IPS DF 6.9 (cell line): ENCODE measurements around the gene FAM241A.
"Not testable (repeated sequence)": the region's sequence is repeated elsewhere in the genome, so short reads cannot be mapped to it uniquely, and the experiment has no call there.

Experiments used
- DNase-seq: peaks from one replicate; pipeline ENCODE4 v3.0.0-alpha.2; 2013; ENCODE audit warnings: low read depth, low spot score
- H3K27ac ChIP-seq: one replicate; pipeline ENCODE4 v1.5.1; 2013; ENCODE audit warnings: low read length, control low read depth
- H3K27me3 ChIP-seq: 2 replicates; pipeline ENCODE4 v1.6.1; 2013; ENCODE audit warnings: mild to moderate bottlenecking, low read length; ENCODE audit not compliant: control insufficient read depth, insufficient read depth
- H3K36me3 ChIP-seq: 2 replicates; pipeline ENCODE4 v1.6.1; 2013; ENCODE audit warnings: low read length; ENCODE audit not compliant: control insufficient read depth, insufficient read depth
- H3K4me1 ChIP-seq: 2 replicates; pipeline ENCODE4 v1.6.1; 2013; ENCODE audit warnings: low read length; ENCODE audit not compliant: control insufficient read depth, insufficient read depth
- H3K4me3 ChIP-seq: 2 replicates; pipeline ENCODE4 v1.5.1; 2013; ENCODE audit warnings: mild to moderate bottlenecking, low read length
- H3K9me3 ChIP-seq: 2 replicates; pipeline ENCODE4 v1.6.1; 2013; ENCODE audit warnings: low read length, inconsistent platforms; ENCODE audit not compliant: control insufficient read depth, insufficient read depth
- WGBS: extraction: QIAGEN DNeasy Blood & Tissue Kit; methylation state at CpG from one replicate; pipeline ENCODE4 v1.1.7; 2013; ENCODE audit warnings: mixed read lengths, missing lambda C conversion rate; ENCODE audit not compliant: insufficient read length, insufficient coverage; 5-methylcytosine and 5-hydroxymethylcytosine counted together

The FAM241A gene

DNA sequence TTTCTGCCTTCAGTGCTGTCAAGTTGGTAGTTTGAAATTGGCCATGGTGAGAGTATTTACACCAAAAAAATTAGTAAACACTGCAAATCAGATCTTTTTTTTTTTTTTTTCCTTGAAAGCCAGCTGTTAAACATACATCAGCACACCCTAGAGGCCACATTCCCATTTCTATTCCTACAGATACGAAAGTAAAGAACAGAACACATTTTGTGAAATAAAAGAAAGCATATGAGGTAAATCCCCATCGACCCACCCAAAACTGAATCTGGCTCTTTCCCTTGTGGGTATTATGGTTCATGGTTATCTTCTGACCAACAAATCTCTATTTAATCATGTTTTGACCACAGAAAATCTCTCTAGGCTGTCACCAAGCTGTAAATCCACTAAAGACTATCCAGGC, 44.5 kb downstream of the FAM241A start:
- no peaks in the 10 kb centered on the region for H3K27me3 ChIP-seq
- H3K4me1 ChIP-seq = no peaks in the 10 kb centered on the region
- H3K36me3 ChIP-seq = no peaks in the 10 kb centered on the region
- H3K4me3 ChIP-seq = no peak overlapping the region
- H3K9me3 ChIP-seq = no peaks in the 10 kb centered on the region
- WGBS = no CpG with 5 or more reads among the region's 2 CpGs
- H3K27ac ChIP-seq = no peak overlapping the region
- DNase-seq = no peak

DNA sequence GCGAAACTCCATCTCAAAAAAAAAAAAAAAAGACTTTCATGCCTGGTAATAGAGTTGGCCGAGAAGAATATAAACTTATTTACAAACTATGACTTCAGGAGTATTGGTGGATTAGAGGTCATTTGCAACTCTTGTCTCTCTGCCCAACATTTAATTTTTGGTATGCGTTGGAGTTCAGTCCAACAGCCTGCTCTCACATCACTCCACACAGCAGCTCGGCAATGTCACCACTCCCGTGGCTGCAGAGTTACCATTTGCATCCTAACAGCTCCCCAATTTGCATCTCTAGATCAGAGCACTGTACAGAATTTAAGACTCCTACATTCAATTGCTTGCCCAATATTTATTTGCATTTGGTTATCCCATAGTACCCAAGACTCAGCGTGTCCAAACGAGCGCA, 45.4 kb downstream of the FAM241A start:
- Histone ChIP-seq H3K9me3 (no peaks in the 10 kb centered on the region), H3K36me3 (no peaks in the 10 kb centered on the region)
- no CpG with 5 or more reads among the region's 8 CpGs for WGBS

DNA sequence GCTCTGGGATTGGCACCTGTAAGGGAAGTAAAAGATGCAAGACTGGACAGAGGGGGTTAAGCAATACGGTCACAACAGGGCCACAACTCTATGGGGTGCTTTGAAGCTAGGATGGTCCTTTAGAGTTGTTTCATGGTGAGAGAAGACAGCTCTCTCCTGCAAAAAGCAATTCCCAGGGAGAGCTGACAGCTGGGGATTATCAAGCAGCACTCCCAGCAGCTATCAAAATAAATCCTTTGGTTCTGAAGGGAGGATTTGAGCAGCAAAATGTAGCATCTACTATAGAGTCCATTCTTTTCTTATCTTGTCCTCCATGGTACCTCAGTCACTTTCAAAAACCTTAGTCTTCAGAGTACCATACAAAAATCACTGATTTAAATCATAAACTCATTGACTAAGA, 51.2 kb downstream of the FAM241A start:
- H3K4me1 ChIP-seq = no peaks in the 10 kb centered on the region
- H3K36me3 ChIP-seq = no peaks in the 10 kb centered on the region
- H3K27ac ChIP-seq = no peak overlapping the region
- DNase-seq = no peak
- WGBS = no CpG with 5 or more reads among the region's 1 CpG
- no peak overlapping the region for H3K4me3 ChIP-seq
- no peaks in the 10 kb centered on the region for H3K27me3 ChIP-seq
- H3K9me3 ChIP-seq = no peaks in the 10 kb centered on the region

More for the DNA sequence above, 45.4 kb downstream of the FAM241A start:
- H3K4me3 ChIP-seq = no peak overlapping the region
- H3K4me1 ChIP-seq = no peaks in the 10 kb centered on the region
- H3K27me3 ChIP-seq = no peaks in the 10 kb centered on the region
- no peak for DNase-seq
- H3K27ac ChIP-seq = no peak overlapping the region

DNA sequence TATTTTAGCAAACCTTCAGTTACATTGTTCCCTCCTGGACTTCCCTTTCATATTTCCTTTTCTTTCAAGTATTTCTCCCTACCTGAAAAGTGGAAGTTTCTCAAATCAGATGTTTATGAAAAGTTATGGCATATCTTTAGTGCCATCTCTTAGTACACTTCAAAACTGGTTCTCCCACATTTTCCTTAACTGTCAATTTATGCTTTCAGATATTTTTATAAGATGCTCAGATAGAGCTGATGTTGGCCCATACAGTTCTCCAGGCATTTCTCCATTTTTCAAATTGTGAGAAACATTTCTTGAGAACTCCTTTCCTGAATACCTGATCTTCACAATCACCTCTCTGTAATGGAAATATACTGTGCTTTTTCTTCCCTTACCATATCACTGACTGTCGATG, 53.8 kb downstream of the FAM241A start:
- no peak for DNase-seq
- no peaks in the 10 kb centered on the region for H3K9me3 ChIP-seq
- no peak overlapping the region for H3K4me3 ChIP-seq
- H3K4me1 ChIP-seq = no peaks in the 10 kb centered on the region
- H3K27me3 ChIP-seq = no peaks in the 10 kb centered on the region
- H3K36me3 ChIP-seq = no peaks in the 10 kb centered on the region
- H3K27ac ChIP-seq = no peak overlapping the region
- no CpG with 5 or more reads among the region's 1 CpG for WGBS

DNA sequence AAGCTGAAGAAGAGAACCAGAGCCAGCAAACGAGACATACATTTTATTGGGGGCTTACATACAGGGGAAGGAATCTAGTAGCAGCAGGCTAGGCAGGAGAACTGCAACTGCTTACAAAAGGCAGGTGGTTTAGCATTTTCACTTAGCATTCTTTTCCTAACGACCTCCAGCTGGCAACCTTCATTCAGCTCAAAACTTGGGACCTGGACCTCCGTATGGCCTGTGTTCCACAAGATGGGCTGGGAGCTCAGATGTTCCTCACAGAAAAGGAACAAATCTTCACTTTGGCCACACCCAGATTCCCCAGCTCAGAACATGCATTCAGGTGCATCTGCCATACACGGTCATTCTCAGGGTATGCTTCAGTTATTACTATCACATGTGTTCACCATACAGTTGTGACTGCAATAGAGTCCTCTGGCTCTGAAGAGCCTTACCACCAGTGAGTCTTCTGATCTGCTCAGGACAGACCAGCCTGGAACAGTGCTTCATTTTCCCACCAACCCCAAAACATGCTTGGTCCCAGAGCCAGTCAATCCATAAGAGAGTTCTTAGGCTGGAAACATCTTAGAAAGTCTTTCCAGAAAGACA, 56.8 kb downstream of the FAM241A start:
- H3K27ac ChIP-seq = no peak overlapping the region
- WGBS = no CpG with 5 or more reads among the region's 4 CpGs
- no peaks in the 10 kb centered on the region for H3K27me3 ChIP-seq
- no peaks in the 10 kb centered on the region for H3K9me3 ChIP-seq
- no peaks in the 10 kb centered on the region for H3K36me3 ChIP-seq
- H3K4me3 ChIP-seq = no peak overlapping the region
- DNase-seq = peak; percentile 7
- H3K4me1 ChIP-seq = no peaks in the 10 kb centered on the region

DNA sequence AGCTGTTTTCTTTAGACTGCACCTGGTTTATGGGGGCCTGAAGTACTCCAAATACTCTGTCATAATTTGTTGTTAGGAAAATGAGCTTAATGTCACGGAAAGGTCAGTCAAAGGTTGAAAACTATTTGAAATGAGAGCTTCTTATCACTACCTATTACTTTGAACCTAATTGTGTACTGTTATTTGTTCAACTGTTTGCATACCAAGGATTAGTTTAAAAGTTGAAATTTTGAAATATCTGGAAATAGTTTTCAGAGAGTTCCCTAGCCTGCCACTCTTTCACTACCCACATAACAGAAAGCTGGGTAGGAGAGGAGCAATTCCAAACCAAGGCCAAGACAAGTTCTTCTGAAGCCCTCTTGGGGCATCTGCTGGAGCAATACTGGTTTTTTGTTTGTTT, 58.3 kb downstream of the FAM241A start:
- Histone ChIP-seq H3K4me3 (no peak overlapping the region), H3K27me3 (no peaks in the 10 kb centered on the region), H3K36me3 (no peaks in the 10 kb centered on the region), H3K9me3 (no peaks in the 10 kb centered on the region), H3K27ac (no peak overlapping the region), H3K4me1 (no peaks in the 10 kb centered on the region)
- WGBS = no CpG with 5 or more reads among the region's 1 CpG
- no peak for DNase-seq

DNA sequence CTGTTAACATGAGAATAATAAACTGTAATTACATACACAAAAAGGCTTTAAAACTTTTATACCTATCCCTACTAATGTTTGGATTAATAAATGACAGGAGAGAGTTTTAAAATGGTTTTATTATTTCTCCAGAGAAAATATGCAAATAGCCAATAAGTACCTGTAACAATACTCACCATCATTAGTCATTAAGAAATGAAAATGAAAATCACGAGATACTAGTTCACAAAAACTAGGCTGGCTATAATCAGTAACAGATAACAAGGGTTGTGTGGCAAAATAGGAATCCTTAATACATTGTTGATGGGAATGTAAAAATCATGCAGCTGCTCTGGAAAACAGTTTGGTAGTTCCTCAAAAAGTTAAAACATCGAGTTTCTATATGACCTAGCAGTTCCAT, 61.2 kb downstream of the FAM241A start:
- H3K9me3 ChIP-seq = no peaks in the 10 kb centered on the region
- H3K27me3 ChIP-seq = no peaks in the 10 kb centered on the region
- H3K4me3 ChIP-seq = no peak overlapping the region
- H3K4me1 ChIP-seq = no peaks in the 10 kb centered on the region
- H3K36me3 ChIP-seq = no peaks in the 10 kb centered on the region
- no peak for DNase-seq
- WGBS = no CpG with 5 or more reads among the region's 2 CpGs
- H3K27ac ChIP-seq = no peak overlapping the region

DNA sequence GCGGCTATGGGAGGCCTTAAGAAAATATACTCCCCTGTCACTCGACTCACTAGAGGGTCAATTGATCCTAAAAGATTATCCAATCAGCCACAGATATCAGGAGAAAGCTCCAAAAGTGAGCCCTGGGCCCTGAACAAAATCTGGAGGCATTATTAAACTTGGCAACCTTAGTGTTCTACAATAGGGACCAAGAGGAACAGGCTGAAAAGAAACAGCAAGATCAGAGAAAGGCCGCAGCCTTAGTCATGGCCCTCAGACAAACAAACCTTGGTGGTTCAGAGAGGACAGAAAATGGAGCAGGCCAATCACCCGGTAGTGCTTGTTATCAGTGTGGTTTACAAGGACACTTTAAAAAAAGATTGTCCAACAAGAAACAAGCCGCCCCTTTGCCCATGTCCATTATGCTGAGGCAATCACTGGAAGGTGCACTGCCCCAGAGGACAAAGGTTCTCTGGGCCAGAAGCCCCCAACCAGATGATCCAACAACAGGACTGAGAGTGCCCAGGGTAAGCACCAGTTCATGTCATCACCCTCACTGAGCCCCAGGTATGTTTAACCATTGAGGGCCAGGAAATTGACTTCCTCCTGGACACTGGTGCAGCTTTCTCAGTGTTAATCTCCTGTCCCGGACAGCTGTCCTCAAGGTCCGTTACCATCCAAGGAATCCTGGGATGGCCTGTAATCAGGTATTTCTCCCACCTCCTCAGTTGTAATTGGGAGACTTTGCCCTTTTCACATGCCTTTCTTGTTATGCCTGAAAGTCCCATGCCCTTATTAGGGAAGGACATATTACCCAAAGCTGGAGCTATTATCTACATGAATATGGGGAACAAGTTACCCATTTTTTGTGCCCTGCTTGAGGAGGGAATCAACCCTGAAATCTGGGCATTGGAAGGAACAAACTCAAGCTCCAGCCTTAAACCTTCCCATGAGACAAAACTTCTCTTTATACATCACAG, 63.2 kb downstream of the FAM241A start:
- H3K9me3 ChIP-seq, H3K27me3 ChIP-seq, H3K27ac ChIP-seq, DNase-seq, H3K36me3 ChIP-seq, H3K4me1 ChIP-seq, H3K4me3 ChIP-seq: not testable (repeated sequence)
- WGBS = no CpG with 5 or more reads among the region's 7 CpGs

DNA sequence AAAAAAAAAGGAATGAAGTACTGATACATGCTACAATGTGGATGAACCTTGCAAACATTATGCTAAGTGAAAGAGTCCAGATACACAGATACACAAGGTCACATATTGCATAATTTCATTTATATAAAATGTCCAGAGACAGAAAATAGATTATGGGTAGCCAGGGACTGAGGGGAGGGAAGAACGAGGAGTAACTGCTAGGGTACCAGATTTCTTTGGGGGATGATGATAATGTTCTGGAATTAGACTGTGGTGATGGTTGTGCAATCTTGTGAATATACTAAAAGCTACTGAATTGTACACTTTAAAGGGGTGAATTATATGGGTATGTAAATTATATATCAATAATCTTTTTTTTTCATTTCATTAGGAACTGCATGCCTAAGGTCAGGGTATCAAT, 65.5 kb downstream of the FAM241A start:
- Histone ChIP-seq H3K36me3 (no peaks in the 10 kb centered on the region), H3K27ac (no peak overlapping the region), H3K9me3 (no peaks in the 10 kb centered on the region), H3K4me1 (no peaks in the 10 kb centered on the region), H3K27me3 (no peaks in the 10 kb centered on the region), H3K4me3 (no peak overlapping the region)
- no peak for DNase-seq
- no CpG with 5 or more reads among the region's 1 CpG for WGBS

DNA sequence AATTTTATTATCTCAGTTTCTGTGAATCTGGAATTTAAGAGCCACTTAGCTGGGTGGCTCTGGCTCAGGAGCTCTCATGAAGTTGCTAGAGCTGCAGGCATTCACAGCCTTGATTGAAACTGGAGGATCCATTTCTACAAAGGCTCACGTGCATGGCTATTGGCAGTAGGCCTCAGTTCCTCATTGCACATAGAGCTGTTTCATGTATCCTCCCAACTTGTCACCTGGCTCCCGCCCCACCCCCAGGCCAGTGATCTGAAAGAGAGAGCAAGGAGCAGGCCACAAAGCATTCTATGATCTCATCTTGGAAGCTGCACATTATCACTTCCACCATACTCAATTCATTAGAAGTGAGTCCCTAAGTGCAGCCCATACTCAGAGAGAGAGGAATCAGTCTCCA, 67.8 kb downstream of the FAM241A start:
- no CpG with 5 or more reads among the region's 2 CpGs for WGBS
- no peaks in the 10 kb centered on the region for H3K36me3 ChIP-seq

More for the DNA sequence above, 67.8 kb downstream of the FAM241A start:
- no peak for DNase-seq
- Histone ChIP-seq H3K9me3 (no peaks in the 10 kb centered on the region), H3K27me3 (no peaks in the 10 kb centered on the region), H3K4me1 (no peaks in the 10 kb centered on the region), H3K4me3 (no peak overlapping the region), H3K27ac (no peak overlapping the region)
